Ascending aorta (tissue), 2 donors: ENCODE measurements around the gene ARHGDIB. TPM values are rescaled to one million over a fixed set of nuclear protein-coding genes. Genes with fewer than 3 reads are reported as not detected.

Experiments
- DNase-seq, 2 donors: peaks; one replicate each; pipeline ENCODE4 v3.0.0-alpha.2; 2019; ENCODE audit warnings: low spot score in 2 of 2
- H3K27ac ChIP-seq, 2 donors: fragments of 200-600 bp; sonication (generic); one replicate each; pipeline ENCODE4 v1.5.1; 2016 to 2017; ENCODE audit warnings: mild to moderate bottlenecking in 1 of 2
- H3K27me3 ChIP-seq: fragments of 200-600 bp; sonication (generic); one replicate; pipeline ENCODE4 v1.5.1; 2017
- H3K36me3 ChIP-seq, 2 donors: fragments of 200-600 bp; sonication (generic); one replicate each; pipeline ENCODE4 v1.5.1; 2016
- H3K4me1 ChIP-seq, 2 donors: fragments of 200-600 bp; sonication (generic); one replicate each; pipeline ENCODE4 v1.5.1; 2016 to 2017; ENCODE audit warnings: mild to moderate bottlenecking in 1 of 2
- H3K4me3 ChIP-seq, 2 donors: fragments of 200-600 bp; sonication (generic); one replicate each; pipeline ENCODE4 v1.5.1; 2016 to 2017; ENCODE audit warnings: mild to moderate bottlenecking in 1 of 2
- H3K9me3 ChIP-seq, 2 donors: fragments of 200-600 bp; sonication (generic); one replicate each; pipeline ENCODE4 v1.5.1; 2016
- CTCF ChIP-seq, 3 experiments: fragments of 200-600 bp in 2 of 3; fragments of 450-650 bp in 1 of 3; sonication (generic) in 2 of 3; IDR thresholded peaks; one replicate each; pipeline ENCODE4 v1.5.1; 2016 to 2019; ENCODE audit warnings: antibody characterized with exemption in 3 of 3, mild to moderate bottlenecking in 1 of 3, moderate library complexity in 1 of 3
- intact Hi-C: fragments of 100-400 bp; cut with DNase I; formaldehyde crosslinking; loops from one replicate; pipeline ENCODE4 v1.15.1; 2023
- total RNA-seq: library from RNA; depleted of rRNA; stranded (reverse); fragments of >200 nt; gene quantifications from one replicate; pipeline ENCODE4 v1.1.0, GENCODE V29; 2016

ARHGDIB gene
- total RNA-seq, 1 donor from 2014 or later = 87.1 TPM

- TF ChIP-seq CTCF (IDR thresholded peaks at IDR 0.05) = no peak
- H3K27ac ChIP-seq = no peak overlapping the region
- no peaks in the 10 kb centered on the region for H3K9me3 ChIP-seq
- intact Hi-C loops = no loop called here
- DNase-seq = no peak
- H3K27me3 ChIP-seq = no peaks in the 10 kb centered on the region
- no peak overlapping the region for H3K4me3 ChIP-seq
- peaks cover 0 to 14% of the 10 kb centered on the region in 2 donors for H3K4me1 ChIP-seq
- H3K36me3 ChIP-seq = no peaks in the 10 kb centered on the region
Measured at GRCh38 chr12:14910090-14910915, 51.1 kb downstream of the ARHGDIB start.

GRCh38 chr12:14907953-14908352 lies 53.4 kb downstream of the ARHGDIB start:
- no peaks in the 10 kb centered on the region for H3K27me3 ChIP-seq
- TF ChIP-seq CTCF (IDR thresholded peaks at IDR 0.05) = no peak
- peaks cover 0 to 15% of the 10 kb centered on the region in 2 donors for H3K4me1 ChIP-seq
- no peak overlapping the region for H3K4me3 ChIP-seq
- no peak for DNase-seq
- no peak overlapping the region for H3K27ac ChIP-seq
- H3K36me3 ChIP-seq = no peaks in the 10 kb centered on the region
- no peaks in the 10 kb centered on the region for H3K9me3 ChIP-seq
- intact Hi-C loops = no loop called here

GRCh38 chr12:14906114-14906513 lies 55.3 kb downstream of the ARHGDIB start:
- H3K9me3 ChIP-seq = no peaks in the 10 kb centered on the region
- intact Hi-C loops = no loop called here
- no peak overlapping the region for H3K4me3 ChIP-seq
- DNase-seq = no peak
- no peaks in the 10 kb centered on the region for H3K36me3 ChIP-seq
- H3K27ac ChIP-seq = peak overlapping the region; percentile 73 to 75
- no peaks in the 10 kb centered on the region for H3K27me3 ChIP-seq
- peaks cover 0 to 15% of the 10 kb centered on the region in 2 donors for H3K4me1 ChIP-seq
- TF ChIP-seq CTCF (IDR thresholded peaks at IDR 0.05) = no peak

GRCh38 chr12:14905269-14906004 lies 56.0 kb downstream of the ARHGDIB start:
- H3K27me3 ChIP-seq = no peaks in the 10 kb centered on the region
- peak overlapping the region; percentile 73 to 75 for H3K27ac ChIP-seq
- H3K4me3 ChIP-seq = peak overlapping the region in 1 of 2 donors; percentile 16
- no peaks in the 10 kb centered on the region for H3K36me3 ChIP-seq
- no peaks in the 10 kb centered on the region for H3K9me3 ChIP-seq
- intact Hi-C loops = no loop called here
- peaks cover 0 to 15% of the 10 kb centered on the region in 2 donors for H3K4me1 ChIP-seq
- no peak for TF ChIP-seq CTCF (IDR thresholded peaks at IDR 0.05)
- no peak for DNase-seq

GRCh38 chr12:14904854-14905253 lies 56.5 kb downstream of the ARHGDIB start:
- H3K4me1 ChIP-seq = peaks cover 0 to 15% of the 10 kb centered on the region in 2 donors
- no peak for DNase-seq
- peak overlapping the region; percentile 73 to 75 for H3K27ac ChIP-seq
- no peaks in the 10 kb centered on the region for H3K27me3 ChIP-seq
- peak overlapping the region in 1 of 2 donors; percentile 16 for H3K4me3 ChIP-seq
- no peaks in the 10 kb centered on the region for H3K36me3 ChIP-seq
- intact Hi-C loops = no loop called here
- no peaks in the 10 kb centered on the region for H3K9me3 ChIP-seq
- no peak for TF ChIP-seq CTCF (IDR thresholded peaks at IDR 0.05)
